H1 (cell line): ENCODE results near the gene ANKRD40. TPM values are rescaled to one million over a fixed set of nuclear protein-coding genes. Genes with fewer than 3 reads are reported as not detected.
A peak's percentile ranks its signal among the peaks of the same experiment; 100 is the strongest.

Experiments used
- ASH2L ChIP-seq: fragments of 200-600, 300-600 bp; sonication (generic); IDR thresholded peaks from one replicate; pipeline ENCODE4 v1.7.1; 2017; ENCODE audit warnings: low read length
- BRCA1 ChIP-seq: IDR thresholded peaks from 2 replicates; pipeline ENCODE4 v1.6.1; 2012; ENCODE audit warnings: low read depth, low read length, improper control_type of control experiment
- CBX5 ChIP-seq: fragments of 300-800, 300-1000 bp; sonication (generic); IDR thresholded peaks from 2 replicates; pipeline ENCODE4 v1.7.1; 2016; ENCODE audit warnings: antibody characterized with exemption, low read length, low read depth
- EP300 ChIP-seq, 2 experiments: IDR thresholded peaks; 1 replicate in 1 of 2; 2 replicates in 1 of 2; pipeline ENCODE4 v1.6.1; 2011 to 2012; ENCODE audit warnings: low read depth in 2 of 2, low read length in 2 of 2, mild to moderate bottlenecking in 2 of 2, borderline replicate concordance in 1 of 2, inconsistent platforms in 1 of 2, moderate library complexity in 1 of 2
- HDAC6 ChIP-seq: IDR thresholded peaks from one replicate; pipeline ENCODE4 v1.7.1; 2012; ENCODE audit warnings: low read depth, mild to moderate bottlenecking, inconsistent platforms, low read length, moderate library complexity
- JUN ChIP-seq: IDR thresholded peaks from 2 replicates; pipeline ENCODE4 v1.6.1; 2011; ENCODE audit warnings: low read depth, mild to moderate bottlenecking, improper control_type of control experiment, low read length
- KDM4A ChIP-seq: IDR thresholded peaks from one replicate; pipeline ENCODE4 v1.7.1; 2012; ENCODE audit warnings: low read depth, mild to moderate bottlenecking, moderate library complexity, low read length, inconsistent platforms; ENCODE audit not compliant: severe bottlenecking
- RXRA ChIP-seq: IDR thresholded peaks from 2 replicates; pipeline ENCODE4 v1.6.1; 2011; ENCODE audit warnings: low read depth, mild to moderate bottlenecking, low read length, moderate library complexity; ENCODE audit not compliant: insufficient read depth
- SIN3A ChIP-seq, 2 experiments: IDR thresholded peaks in 1 of 2; conservative IDR thresholded peaks in 1 of 2; 2 replicates each; pipeline ENCODE4 v1.6.1; 2011 to 2012; ENCODE audit warnings: low read length in 2 of 2, improper control_type of control experiment in 1 of 2, low read depth in 1 of 2, mild to moderate bottlenecking in 1 of 2
- SP4 ChIP-seq: IDR thresholded peaks from 2 replicates; pipeline ENCODE4 v1.6.1; 2012; ENCODE audit warnings: low read length, inconsistent platforms
- SUZ12 ChIP-seq: fragments of 200-600 bp; sonication (generic); IDR thresholded peaks from 2 replicates; pipeline ENCODE4 v1.6.1; 2012; ENCODE audit warnings: mild to moderate bottlenecking, inconsistent platforms, low read length, moderate library complexity, mixed read lengths
- TAF1 ChIP-seq: IDR thresholded peaks from 2 replicates; pipeline ENCODE4 v1.6.1; 2011; ENCODE audit warnings: mild to moderate bottlenecking, low read depth, low read length
- TEAD4 ChIP-seq: IDR thresholded peaks from 2 replicates; pipeline ENCODE4 v1.6.1; 2012; ENCODE audit warnings: low read depth, low read length, inconsistent platforms, mixed read lengths
- polyA plus RNA-seq, 7 experiments: library from polyadenylated mRNA; depleted of rRNA in 3 of 7; stranded (reverse) in 5 of 7; unstranded in 2 of 7; fragments of >200 nt in 5 of 7; fragments of 200-250 nt in 2 of 7; gene quantifications; 1 replicate in 5 of 7; 2 replicates in 1 of 7; 4 replicates in 1 of 7; pipeline versions ENCODE4 v1.2.1 to v1.2.3, GENCODE V29; 2011 to 2013; ENCODE audit warnings: missing spikeins in 2 of 7, mixed read lengths in 2 of 7
- total RNA-seq: library from RNA; stranded (reverse); fragmentation: NEBNext Ultra II Directional; extraction: Animal tissue kit (Norgen Biotek cat#: 25700); gene quantifications from 2 replicates; pipeline ENCODE4 v1.2.1, GENCODE V29; 2021

Gene ANKRD40
- total and polyA plus RNA-seq, 2 of the 8 experiments (the other 6 are each of a cell fraction or from before 2014, with no cell fraction given): 26.1 to 50.1 TPM

- TF ChIP-seq TAF1 (peak; percentile 96), CBX5 (no peak), BRCA1 (peak; percentile 22; the same call in 1 of the 2 replicates), HDAC6 (no peak), EP300 (IDR thresholded peaks at IDR 0.05; ENCODE audit: borderline replicate concordance in 1 of 2, low read depth in 2 of 2, low read length in 2 of 2) (0 out of 3 replicates have a peak, but pooled peaks of 1 of the 2 experiments have one; percentile 40), ASH2L (peak; percentile 93), RXRA (no peak), SP4 (0 out of 2 replicates have a peak, but pooled peaks have one; percentile 57), KDM4A (peak; percentile 41), TEAD4 (no peak), SIN3A (conservative IDR thresholded peaks at IDR 0.05 in 1 of 2, IDR thresholded peaks at IDR 0.05 in 1 of 2; ENCODE audit: low read depth in 1 of 2, low read length in 2 of 2) (peak; percentile 13 to 73; a peak in 2 of 4 replicates), SUZ12 (no peak), JUN (no peak)
Measured at GRCh38 chr17:50719144-50719923, 11.6 kb upstream of the ANKRD40 start, which contains the start of gene LUC7L3 (continued).
